ENCODE measurements around the gene COL24A1. TPM values are rescaled to one million over a fixed set of nuclear protein-coding genes. Genes with fewer than 3 reads are reported as not detected.

The COL24A1 gene
- total and polyA plus RNA-seq, 2 donors (not counting 3 experiments of a cell fraction or from before 2014, with no cell fraction given) = 0.03 TPM; not detected in 1

GRCh38 chr1:86175756-86176155 is 19.2 kb upstream of the COL24A1 start:
- Histone ChIP-seq H3K9ac (replicated peaks; ENCODE audit: extremely low read depth, insufficient read depth, low read length) (no peak overlapping the region), H3K9me3 (replicated peaks; ENCODE audit: control insufficient read depth, insufficient read depth, low read length) (no peaks in the 10 kb centered on the region), H3K9me1 (replicated peaks; ENCODE audit: control insufficient read depth, extremely low read depth, insufficient read depth, low read length) (no peaks in the 10 kb centered on the region), H3K4me2 (ENCODE audit: insufficient read depth, low read length) (no peak overlapping the region), H3K27ac (ENCODE audit: insufficient read depth, low read depth, low read length) (no peak overlapping the region), H3K4me3 (replicated peaks in 1 of 3; ENCODE audit: insufficient read depth in 1 of 3, low read depth in 1 of 3, low read length in 3 of 3) (no peak overlapping the region), H3K4me1 (ENCODE audit: control insufficient read depth, extremely low read depth, insufficient read depth, low read length) (no peaks in the 10 kb centered on the region), H3K36me3 (ENCODE audit: control insufficient read depth in 2 of 2, extremely low read depth in 1 of 2, insufficient read depth in 2 of 2, low read length in 2 of 2) (no peaks in the 10 kb centered on the region), H3K27me3 (ENCODE audit: control insufficient read depth in 2 of 2, insufficient read depth in 2 of 2, low read length in 2 of 2) (peaks cover 1 to 4% of the 10 kb centered on the region in 2 experiments), H3K79me2 (ENCODE audit: control insufficient read depth, insufficient read depth, low read length) (no peaks in the 10 kb centered on the region), H4K20me1 (replicated peaks; ENCODE audit: control insufficient read depth, extremely low read depth, insufficient read depth, low read length) (no peaks in the 10 kb centered on the region), H2AFZ (ENCODE audit: low read depth, low read length) (no peak overlapping the region)
- intact Hi-C loops (cut with micrococcal nuclease) (no loop called here), dilution Hi-C loops (cut with MboI; ENCODE audit: extremely low pct_ligation_motif_present, low sequenced_read_pairs) (no loop called here)
- DNase-seq (ENCODE audit: low read depth, low spot score) = peak; percentile 73
- TF ChIP-seq GATA2 (IDR thresholded peaks at IDR 0.05; ENCODE audit: insufficient read depth, insufficient read length, low read depth, low read length) (peak; percentile 21), MYC (IDR thresholded peaks at IDR 0.05; ENCODE audit: low read depth, low read length) (no peak)
- BruUV-seq (replicated peaks) = no TSS peak
- CTCF ChIA-PET = interaction anchor here (0.8 to 1.5 kb wide), 2 partner anchors 15 to 157 kb away, joined by 3 read pairs; no protein-coding TSS in a partner anchor
- POLR2A ChIA-PET = no interaction called here
- FAIRE-seq = no peak

GRCh38 chr1:86169625-86170024 is 13.1 kb upstream of the COL24A1 start:
- Histone ChIP-seq H4K20me1 (replicated peaks; ENCODE audit: control insufficient read depth, extremely low read depth, insufficient read depth, low read length) (no peaks in the 10 kb centered on the region), H3K36me3 (ENCODE audit: control insufficient read depth in 2 of 2, extremely low read depth in 1 of 2, insufficient read depth in 2 of 2, low read length in 2 of 2) (no peaks in the 10 kb centered on the region), H2AFZ (ENCODE audit: low read depth, low read length) (no peak overlapping the region), H3K4me2 (ENCODE audit: insufficient read depth, low read length) (no peak overlapping the region), H3K4me3 (replicated peaks in 1 of 3; ENCODE audit: insufficient read depth in 1 of 3, low read depth in 1 of 3, low read length in 3 of 3) (no peak overlapping the region), H3K9ac (replicated peaks; ENCODE audit: extremely low read depth, insufficient read depth, low read length) (no peak overlapping the region), H3K9me3 (replicated peaks; ENCODE audit: control insufficient read depth, insufficient read depth, low read length) (no peaks in the 10 kb centered on the region), H3K27me3 (ENCODE audit: control insufficient read depth in 2 of 2, insufficient read depth in 2 of 2, low read length in 2 of 2) (no peaks in the 10 kb centered on the region), H3K9me1 (replicated peaks; ENCODE audit: control insufficient read depth, extremely low read depth, insufficient read depth, low read length) (no peaks in the 10 kb centered on the region), H3K4me1 (ENCODE audit: control insufficient read depth, extremely low read depth, insufficient read depth, low read length) (no peaks in the 10 kb centered on the region), H3K27ac (ENCODE audit: insufficient read depth, low read depth, low read length) (no peak overlapping the region), H3K79me2 (ENCODE audit: control insufficient read depth, insufficient read depth, low read length) (no peaks in the 10 kb centered on the region)
- CTCF ChIA-PET = interaction anchor here (0.6 to 1.0 kb wide), 2 partner anchors 151 to 438 kb away, joined by 3 read pairs; no protein-coding TSS in a partner anchor
- no peak for TF ChIP-seq FOS (IDR thresholded peaks at IDR 0.05; ENCODE audit: borderline replicate concordance, insufficient read depth, low read length)
- TF ChIP-seq GATA2 (IDR thresholded peaks at IDR 0.05; ENCODE audit: insufficient read depth, insufficient read length, low read depth, low read length) = no peak
- TF ChIP-seq EZH2 (IDR thresholded peaks at IDR 0.05; ENCODE audit: borderline replicate concordance, low read depth, low read length, severe bottlenecking) = no peak
- TF ChIP-seq POLR2AphosphoS5 (IDR thresholded peaks at IDR 0.05; ENCODE audit: insufficient read depth, low read depth, low read length) = no peak
- TF ChIP-seq JUN (IDR thresholded peaks at IDR 0.05; ENCODE audit: borderline replicate concordance, insufficient read depth, insufficient read length, low read depth) = no peak
- no peak for TF ChIP-seq POLR2A (IDR thresholded peaks at IDR 0.05; ENCODE audit: low read depth, low read length)
- no peak for TF ChIP-seq MYC (IDR thresholded peaks at IDR 0.05; ENCODE audit: low read depth, low read length)
- no peak for TF ChIP-seq MAX (IDR thresholded peaks at IDR 0.05; ENCODE audit: insufficient read depth, insufficient read length)
- no peak for TF ChIP-seq CTCF (IDR thresholded peaks at IDR 0.05; ENCODE audit: extremely low read depth in 1 of 2, insufficient read depth in 1 of 2, low read depth in 1 of 2, low read length in 2 of 2)
- DNase-seq (ENCODE audit: low read depth, low spot score) = no peak
- dilution Hi-C loops (cut with MboI; ENCODE audit: extremely low pct_ligation_motif_present, low sequenced_read_pairs) (no loop called here), intact Hi-C loops (cut with micrococcal nuclease) (no loop called here)
- no TSS peak for BruUV-seq (replicated peaks)
- FAIRE-seq = no peak
- POLR2A ChIA-PET = no interaction called here

Data from endothelial cell of umbilical vein (primary cell).